H1 (cell line): Measurements from ENCODE around the gene CELF2. TPM values are rescaled to one million over a fixed set of nuclear protein-coding genes. Genes with fewer than 3 reads are reported as not detected.

Experiments used
- CTCF ChIA-PET: fragments of 300-600 bp; sonication (Branson Sonifier 250); formaldehyde crosslinking; loops from one replicate; lab custom pipeline; 2021; ENCODE audit not compliant: partially characterized antibody; lab: Charles Lee
- POLR2A ChIA-PET: fragments of 300-600 bp; sonication (Branson Sonifier 250); formaldehyde crosslinking; loops from one replicate; lab custom pipeline; 2021; ENCODE audit warnings: inconsistent platforms; ENCODE audit not compliant: partially characterized antibody; lab: Charles Lee
- DNase-seq, 2 experiments: peaks; one replicate each; pipeline versions ENCODE4 v3.0.0 to v3.0.0-alpha.2; 2010 to 2022; ENCODE audit warnings: low spot score in 2 of 2, low read depth in 1 of 2, mixed read lengths in 1 of 2
- FAIRE-seq: peaks from 2 replicates; lab custom pipeline; 2011; peaks lifted over from hg19 to GRCh38; lab: Jason Lieb, UNC
- H2AFZ ChIP-seq: 2 replicates; pipeline ENCODE4 v1.8.1; 2012; ENCODE audit warnings: low read length, inconsistent platforms
- H2AK5ac ChIP-seq: 2 replicates; pipeline ENCODE4 v1.6.1; 2013; ENCODE audit warnings: low read depth, low read length
- H2BK120ac ChIP-seq: replicated peaks from 2 replicates; pipeline ENCODE3; 2013; ENCODE audit warnings: low read depth, low read length, inconsistent platforms
- H2BK12ac ChIP-seq: 2 replicates; pipeline ENCODE4 v1.6.1; 2013; ENCODE audit warnings: low read depth, low read length
- H2BK15ac ChIP-seq: 2 replicates; pipeline ENCODE4 v1.6.1; 2013; ENCODE audit warnings: low read length
- H2BK20ac ChIP-seq: 2 replicates; pipeline ENCODE4 v1.6.1; 2013; ENCODE audit warnings: low read length
- H2BK5ac ChIP-seq: 2 replicates; pipeline ENCODE4 v1.6.1; 2013; ENCODE audit warnings: low read depth, low read length
- H3K14ac ChIP-seq: 2 replicates; pipeline ENCODE4 v1.6.1; 2013; ENCODE audit warnings: inconsistent platforms; ENCODE audit not compliant: insufficient read length
- H3K18ac ChIP-seq: 2 replicates; pipeline ENCODE4 v1.6.1; 2013; ENCODE audit warnings: low read length; ENCODE audit errors: extremely low read depth
- H3K23ac ChIP-seq: 2 replicates; pipeline ENCODE4 v1.6.1; 2013; ENCODE audit warnings: inconsistent platforms; ENCODE audit not compliant: insufficient read length
- H3K23me2 ChIP-seq: 2 replicates; pipeline ENCODE4 v1.6.1; 2013; ENCODE audit warnings: low read depth, low read length
- H3K27ac ChIP-seq: 2 replicates; pipeline ENCODE4 v1.6.1; 2011; ENCODE audit warnings: low read depth, low read length, inconsistent platforms
- H3K27me3 ChIP-seq, 4 experiments: replicated peaks in 1 of 4; 1 replicate in 1 of 4; 2 replicates in 3 of 4; pipeline versions ENCODE4 v1.6.1 to v1.8.1; 2011 to 2013; ENCODE audit warnings: low read length in 3 of 4, mild to moderate bottlenecking in 3 of 4, inconsistent platforms in 2 of 4, mixed read lengths in 2 of 4, moderate library complexity in 1 of 4; ENCODE audit not compliant: control insufficient read depth in 3 of 4, insufficient read depth in 3 of 4; ENCODE audit errors: extremely low read depth in 1 of 4
- H3K36me3 ChIP-seq, 4 experiments: 2 replicates each; pipeline versions ENCODE4 v1.6.1 to v1.8.1; 2011 to 2013; ENCODE audit warnings: mild to moderate bottlenecking in 4 of 4, low read length in 3 of 4, moderate library complexity in 2 of 4, control low read depth in 1 of 4, inconsistent platforms in 1 of 4; ENCODE audit not compliant: insufficient read depth in 4 of 4, control insufficient read depth in 2 of 4
- H3K4ac ChIP-seq: replicated peaks from 2 replicates; pipeline ENCODE3; 2013; ENCODE audit warnings: low read length, low read depth, mixed read lengths, inconsistent platforms; ENCODE audit not compliant: insufficient read length
- H3K4me1 ChIP-seq, 4 experiments: replicated peaks in 1 of 4; 1 replicate in 1 of 4; 2 replicates in 3 of 4; pipeline versions ENCODE4 v1.6.1 to v1.8.1; 2011 to 2013; ENCODE audit warnings: low read length in 3 of 4, inconsistent platforms in 2 of 4, mixed read lengths in 1 of 4; ENCODE audit not compliant: insufficient read depth in 4 of 4, control insufficient read depth in 3 of 4
- H3K4me2 ChIP-seq, 2 experiments: 2 replicates each; pipeline versions ENCODE4 v1.6.1 to v1.8.1; 2011 to 2013; ENCODE audit warnings: low read depth in 2 of 2, low read length in 2 of 2, control low read depth in 1 of 2, inconsistent platforms in 1 of 2, mild to moderate bottlenecking in 1 of 2; ENCODE audit not compliant: insufficient read depth in 1 of 2
- H3K4me3 ChIP-seq, 4 experiments: fragments of 200-600, 300-600 bp in 1 of 4; sonication (generic), shearing (Covaris generic), sonication (Bioruptor Twin) in 1 of 4; 2 replicates each; pipeline versions ENCODE4 v1.5.1 to v1.8.1; 2011 to 2016; ENCODE audit warnings: low read length in 4 of 4, low read depth in 3 of 4, control low read depth in 2 of 4, inconsistent platforms in 2 of 4, mild to moderate bottlenecking in 2 of 4, mixed read lengths in 1 of 4, moderate library complexity in 1 of 4; ENCODE audit not compliant: insufficient read depth in 2 of 4; ENCODE audit errors: extremely low read depth in 1 of 4
- H3K56ac ChIP-seq: replicated peaks from 2 replicates; pipeline ENCODE3; 2013; ENCODE audit warnings: low read depth, mild to moderate bottlenecking, mixed read lengths, low read length, inconsistent platforms; ENCODE audit not compliant: insufficient read length
- H3K79me1 ChIP-seq: 2 replicates; pipeline ENCODE4 v1.6.1; 2013; ENCODE audit warnings: low read depth, low read length, control low read depth
- H3K79me2 ChIP-seq, 2 experiments: 2 replicates each; pipeline versions ENCODE4 v1.6.1 to v1.8.1; 2012 to 2013; ENCODE audit warnings: low read length in 2 of 2, mild to moderate bottlenecking in 2 of 2, inconsistent platforms in 1 of 2; ENCODE audit not compliant: insufficient read depth in 2 of 2, control insufficient read depth in 1 of 2
- H3K9ac ChIP-seq, 4 experiments: replicated peaks in 1 of 4; 1 replicate in 1 of 4; 2 replicates in 3 of 4; pipeline versions ENCODE4 v1.6.1 to v1.8.1; 2011 to 2013; ENCODE audit warnings: low read depth in 3 of 4, low read length in 3 of 4, control low read depth in 2 of 4, mild to moderate bottlenecking in 2 of 4, moderate library complexity in 2 of 4, inconsistent platforms in 1 of 4; ENCODE audit errors: extremely low read depth in 1 of 4
- H3K9me3 ChIP-seq, 2 experiments: 2 replicates each; pipeline versions ENCODE4 v1.6.1 to v1.8.1; 2012 to 2013; ENCODE audit warnings: mild to moderate bottlenecking in 2 of 2, moderate library complexity in 2 of 2, control low read depth in 1 of 2, inconsistent platforms in 1 of 2, low read depth in 1 of 2, low read length in 1 of 2, mixed read lengths in 1 of 2; ENCODE audit not compliant: insufficient read depth in 2 of 2
- H4K20me1 ChIP-seq, 2 experiments: replicated peaks in 1 of 2; 2 replicates each; pipeline versions ENCODE3 to v1.8.1; 2011 to 2013; ENCODE audit warnings: inconsistent platforms in 2 of 2, low read length in 2 of 2, mild to moderate bottlenecking in 1 of 2; ENCODE audit not compliant: insufficient read depth in 2 of 2, control insufficient read depth in 1 of 2
- H4K5ac ChIP-seq: 2 replicates; pipeline ENCODE4 v1.6.1; 2013; ENCODE audit warnings: low read length, low read depth, mixed read lengths, inconsistent platforms; ENCODE audit not compliant: insufficient read length
- H4K8ac ChIP-seq: 2 replicates; pipeline ENCODE4 v1.8.0; 2013; ENCODE audit warnings: mild to moderate bottlenecking, moderate library complexity, low read length, inconsistent platforms; ENCODE audit not compliant: insufficient read depth; ENCODE audit errors: extremely low read depth
- H4K91ac ChIP-seq: replicated peaks from 2 replicates; pipeline ENCODE3; 2013; ENCODE audit warnings: low read length, mixed read lengths, inconsistent platforms; ENCODE audit not compliant: insufficient read length
- CBX5 ChIP-seq: fragments of 300-800, 300-1000 bp; sonication (generic); IDR thresholded peaks from 2 replicates; pipeline ENCODE4 v1.7.1; 2016; ENCODE audit warnings: antibody characterized with exemption, low read length, low read depth
- EP300 ChIP-seq, 2 experiments: IDR thresholded peaks; 1 replicate in 1 of 2; 2 replicates in 1 of 2; pipeline ENCODE4 v1.6.1; 2011 to 2012; ENCODE audit warnings: low read depth in 2 of 2, low read length in 2 of 2, mild to moderate bottlenecking in 2 of 2, borderline replicate concordance in 1 of 2, inconsistent platforms in 1 of 2, moderate library complexity in 1 of 2
- EZH2 ChIP-seq: fragments of 200-600 bp; sonication (generic); IDR thresholded peaks from 2 replicates; pipeline ENCODE4 v1.7.1; 2012; ENCODE audit warnings: low read depth, mild to moderate bottlenecking, moderate library complexity, low read length, inconsistent platforms; ENCODE audit not compliant: severe bottlenecking
- GTF2F1 ChIP-seq: IDR thresholded peaks from 2 replicates; pipeline ENCODE4 v1.6.1; 2012; ENCODE audit warnings: low read depth, low read length, improper control_type of control experiment, borderline replicate concordance
- KDM1A ChIP-seq: fragments of 200-600, 300-600 bp; sonication (generic); IDR thresholded peaks from 2 replicates; pipeline ENCODE4 v1.7.1; 2016; ENCODE audit warnings: mild to moderate bottlenecking, low read length, borderline replicate concordance
- RFX5 ChIP-seq: IDR thresholded peaks from 2 replicates; pipeline ENCODE4 v1.6.1; 2011; ENCODE audit warnings: low read depth, low read length, improper control_type of control experiment, borderline replicate concordance
- SAP30 ChIP-seq: fragments of 300-600 bp; sonication (generic); IDR thresholded peaks from 2 replicates; pipeline ENCODE4 v1.7.1; 2012; ENCODE audit warnings: low read length, moderate library complexity, mild to moderate bottlenecking, inconsistent platforms; ENCODE audit not compliant: insufficient read depth, insufficient replicate concordance
- TCF12 ChIP-seq: IDR thresholded peaks from 2 replicates; pipeline ENCODE4 v1.6.1; 2011; ENCODE audit warnings: low read depth, mild to moderate bottlenecking, low read length
- WGBS, 2 experiments: shearing (Covaris generic) in 1 of 2; methylation state at CpG; one replicate each; pipeline versions ENCODE4 v1.1.6 to v1.1.7; 2013 to 2015; ENCODE audit warnings: low lambda C conversion rate in 2 of 2, mixed read lengths in 2 of 2, inconsistent platforms in 1 of 2, low coverage in 1 of 2, missing lambda C conversion rate in 1 of 2; ENCODE audit not compliant: insufficient replicate concordance in 2 of 2, insufficient coverage in 1 of 2, insufficient read length in 1 of 2; ENCODE audit errors: extremely low coverage in 1 of 2, missing lambda C conversion rate in 1 of 2; 5-methylcytosine and 5-hydroxymethylcytosine counted together
- polyA plus RNA-seq, 7 experiments: library from polyadenylated mRNA; depleted of rRNA in 3 of 7; stranded (reverse) in 5 of 7; unstranded in 2 of 7; fragments of >200 nt in 5 of 7; fragments of 200-250 nt in 2 of 7; gene quantifications; 1 replicate in 5 of 7; 2 replicates in 1 of 7; 4 replicates in 1 of 7; pipeline versions ENCODE4 v1.2.1 to v1.2.3, GENCODE V29; 2011 to 2013; ENCODE audit warnings: missing spikeins in 2 of 7, mixed read lengths in 2 of 7
- total RNA-seq: library from RNA; stranded (reverse); fragmentation: NEBNext Ultra II Directional; extraction: Animal tissue kit (Norgen Biotek cat#: 25700); gene quantifications from 2 replicates; pipeline ENCODE4 v1.2.1, GENCODE V29; 2021

The CELF2 gene
- total and polyA plus RNA-seq, 2 of the 8 experiments (the other 6 are each of a cell fraction or from before 2014, with no cell fraction given) = 18.3 to 22.7 TPM

DNA sequence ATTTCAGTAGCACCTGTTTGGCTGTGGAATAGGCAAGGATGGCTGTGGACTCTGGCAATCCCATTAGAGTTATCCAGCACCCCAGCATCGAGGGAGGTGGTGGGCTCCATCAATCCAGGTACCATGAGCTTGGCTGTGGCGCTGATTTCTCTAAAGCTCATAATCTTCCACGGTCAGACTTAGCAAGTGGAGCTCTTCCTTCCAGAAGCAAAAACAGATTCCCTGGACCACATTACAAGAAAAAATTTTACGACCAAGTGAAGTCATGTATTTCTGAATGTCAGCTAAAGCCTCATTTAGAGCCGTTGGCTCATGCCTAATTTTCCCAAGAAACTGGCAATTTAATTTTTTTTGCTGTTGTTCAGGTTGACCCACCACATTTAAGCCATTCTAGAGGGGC is 135.1 kb downstream of the CELF2 start:
- Histone ChIP-seq H3K9ac (no peak overlapping the region), H3K9me3 (no peaks in the 10 kb centered on the region), H3K4me1 (peaks cover 0 to 28% (median 23%) of the 10 kb centered on the region in 4 experiments; a peak in 6 of 7 replicates), H3K23ac (no peak overlapping the region), H3K79me1 (no peaks in the 10 kb centered on the region; the same call in 1 of the 2 replicates), H2BK5ac (no peak overlapping the region), H3K36me3 (no peaks in the 10 kb centered on the region), H3K4ac (no peak overlapping the region), H2BK20ac (no peak overlapping the region), H2BK12ac (no peak overlapping the region), H3K27ac (no peak overlapping the region), H3K27me3 (no peaks in the 10 kb centered on the region), H4K5ac (no peak overlapping the region), H2AFZ (no peak overlapping the region), H3K14ac (no peak overlapping the region), H3K23me2 (no peaks in the 10 kb centered on the region), H4K20me1 (no peaks in the 10 kb centered on the region), H2BK15ac (no peak overlapping the region), H3K79me2 (no peaks in the 10 kb centered on the region), H2AK5ac (no peak overlapping the region), H3K18ac (no peak overlapping the region), H3K4me3 (no peak overlapping the region), H4K8ac (no peak overlapping the region), H3K56ac (no peak overlapping the region), H3K4me2 (no peak overlapping the region), H4K91ac (no peak overlapping the region), H2BK120ac (no peak overlapping the region)
- POLR2A ChIA-PET = no interaction called here
- 94% methylated on average over 5 of the region's 5 CpGs; no CpG with 5 or more reads in 1 of the 2 experiments for WGBS, 2 experiments
- FAIRE-seq (no peak), DNase-seq (no peak)
- CTCF ChIA-PET = interaction anchor here (0.6 to 2.1 kb wide), 4 partner anchors 11 to 361 kb away, joined by 3 to 9 read pairs (median 4); no protein-coding TSS in a partner anchor
- no peak for TF ChIP-seq TCF12
- TF ChIP-seq SAP30 = no peak
- TF ChIP-seq CBX5 = no peak
- TF ChIP-seq KDM1A = no peak
- TF ChIP-seq EZH2 = no peak
- no peak for TF ChIP-seq EP300 (IDR thresholded peaks at IDR 0.05; ENCODE audit: borderline replicate concordance in 1 of 2, low read depth in 2 of 2, low read length in 2 of 2)
- TF ChIP-seq GTF2F1 = no peak
- no peak for TF ChIP-seq RFX5
